A549 treated with DMSO at 1 μM for 4 hours (cell line): Measurements from ENCODE around the gene MESD. TPM values are rescaled to one million over a fixed set of nuclear protein-coding genes. Genes with fewer than 3 reads are reported as not detected.

Experiments
- total RNA-seq: library from RNA; stranded (reverse); fragments of 200-300 nt; extraction: Qiagen RNA extraction; gene quantifications from 5 replicates; pipeline ENCODE4 v1.2.3, GENCODE V29; 2022; ENCODE audit warnings: low read depth

Gene MESD
- total RNA-seq: 37.7 to 40.9 TPM (median 39.2 TPM) in 5 replicates

GRCh38 chr15:80989518-80990478, at the start of gene MESD:
TSS of gene MESD (minus strand) at chr15:80989819. CDS start at chr15:80989791, 28 bp downstream.

GRCh38 chr15:81000624-81001151, 11.1 kb upstream of the MESD start, which contains the start of gene TLNRD1:
TSS of gene TLNRD1 (plus strand) at chr15:81000923. CDS start at chr15:81002272, 1,349 bp downstream.

Other genes starting within 250 kb of the MESD start
- 1.8 to 3.1 TPM (median 2.2 TPM) in 5 replicates for gene CEMIP, start 210.4 kb downstream of the MESD start, total RNA-seq
- 11.1 to 19.3 TPM (median 17.6 TPM) in 5 replicates for gene TLNRD1, start 11.1 kb upstream of the MESD start, total RNA-seq
- gene CFAP161, start 144.5 kb upstream of the MESD start, total RNA-seq: not detected in 5 replicates
- gene IL16, start 207.1 kb upstream of the MESD start, total RNA-seq: 0.15 to 0.24 TPM in 2 of 5 replicates, not detected in the others